Testis (tissue), 5 donors: ENCODE results near the gene ABCA13. TPM values are rescaled to one million over a fixed set of nuclear protein-coding genes. Genes with fewer than 3 reads are reported as not detected.

Experiments
- DNase-seq: peaks from one replicate; pipeline ENCODE4 v3.0.0-alpha.2; 2019
- H3K27ac ChIP-seq, 2 donors: fragments of 200-600 bp; sonication (generic); one replicate each; pipeline ENCODE4 v1.5.1; 2019
- H3K27me3 ChIP-seq: fragments of 200-600 bp; sonication (generic); one replicate; pipeline ENCODE4 v1.5.1; 2019
- H3K36me3 ChIP-seq: fragments of 200-600 bp; sonication (generic); one replicate; pipeline ENCODE4 v1.5.1; 2017; ENCODE audit warnings: low read depth; ENCODE audit errors: missing control alignments
- H3K4me1 ChIP-seq: fragments of 200-600 bp; sonication (generic); one replicate; pipeline ENCODE4 v1.5.1; 2019
- H3K4me3 ChIP-seq, 2 donors: fragments of 200-600 bp; sonication (generic); one replicate each; pipeline ENCODE4 v1.5.1; 2017 to 2019
- H3K9me3 ChIP-seq: fragments of 200-600 bp; sonication (generic); one replicate; pipeline ENCODE4 v1.5.1; 2017
- POLR2A ChIP-seq: fragments of 450-650 bp; IDR thresholded peaks from one replicate; pipeline ENCODE4 v1.6.1; 2017; ENCODE audit warnings: antibody characterized with exemption, mild to moderate bottlenecking, moderate library complexity
- WGBS, 2 donors: methylation state at CpG; one replicate each; pipeline ENCODE4 v1.1.5; 2018; 5-methylcytosine and 5-hydroxymethylcytosine counted together
- intact Hi-C: fragments of 100-400 bp; cut with DNase I; formaldehyde crosslinking; loops from one replicate; pipeline ENCODE4 v1.15.1; 2023; ENCODE audit warnings: low total_unique reads
- long read RNA-seq, 2 donors: transcript quantifications; one replicate each; lab custom pipeline, GENCODE V29; 2026
- polyA plus RNA-seq: library from polyadenylated mRNA; stranded (reverse); fragments of 350-450 nt; fragmentation: Illumina TruSeq; extraction: RNeasy Lipid Tissue Mini Kit (QIAGEN cat#74804); gene quantifications from one replicate; pipeline ENCODE4 v1.2.3, GENCODE V29; 2014; ENCODE audit warnings: low read depth, low replicate concordance; ENCODE audit not compliant: insufficient read depth
- total RNA-seq, 2 donors: library from RNA; depleted of rRNA; stranded (reverse); fragments of >200 nt; gene quantifications; one replicate each; pipeline ENCODE4 v1.2.3, GENCODE V29; 2016
- TF ChIP-seq, protein P1 (sequence below), 3 experiments: fragments of 450-650 bp in 2 of 3; fragments of 200-600 bp in 1 of 3; sonication (generic) in 1 of 3; IDR thresholded peaks; one replicate each; pipeline ENCODE4 v1.5.1; 2016 to 2019; ENCODE audit warnings: antibody characterized with exemption in 3 of 3, mild to moderate bottlenecking in 2 of 3, moderate library complexity in 1 of 3

ABCA13 gene, protein sequence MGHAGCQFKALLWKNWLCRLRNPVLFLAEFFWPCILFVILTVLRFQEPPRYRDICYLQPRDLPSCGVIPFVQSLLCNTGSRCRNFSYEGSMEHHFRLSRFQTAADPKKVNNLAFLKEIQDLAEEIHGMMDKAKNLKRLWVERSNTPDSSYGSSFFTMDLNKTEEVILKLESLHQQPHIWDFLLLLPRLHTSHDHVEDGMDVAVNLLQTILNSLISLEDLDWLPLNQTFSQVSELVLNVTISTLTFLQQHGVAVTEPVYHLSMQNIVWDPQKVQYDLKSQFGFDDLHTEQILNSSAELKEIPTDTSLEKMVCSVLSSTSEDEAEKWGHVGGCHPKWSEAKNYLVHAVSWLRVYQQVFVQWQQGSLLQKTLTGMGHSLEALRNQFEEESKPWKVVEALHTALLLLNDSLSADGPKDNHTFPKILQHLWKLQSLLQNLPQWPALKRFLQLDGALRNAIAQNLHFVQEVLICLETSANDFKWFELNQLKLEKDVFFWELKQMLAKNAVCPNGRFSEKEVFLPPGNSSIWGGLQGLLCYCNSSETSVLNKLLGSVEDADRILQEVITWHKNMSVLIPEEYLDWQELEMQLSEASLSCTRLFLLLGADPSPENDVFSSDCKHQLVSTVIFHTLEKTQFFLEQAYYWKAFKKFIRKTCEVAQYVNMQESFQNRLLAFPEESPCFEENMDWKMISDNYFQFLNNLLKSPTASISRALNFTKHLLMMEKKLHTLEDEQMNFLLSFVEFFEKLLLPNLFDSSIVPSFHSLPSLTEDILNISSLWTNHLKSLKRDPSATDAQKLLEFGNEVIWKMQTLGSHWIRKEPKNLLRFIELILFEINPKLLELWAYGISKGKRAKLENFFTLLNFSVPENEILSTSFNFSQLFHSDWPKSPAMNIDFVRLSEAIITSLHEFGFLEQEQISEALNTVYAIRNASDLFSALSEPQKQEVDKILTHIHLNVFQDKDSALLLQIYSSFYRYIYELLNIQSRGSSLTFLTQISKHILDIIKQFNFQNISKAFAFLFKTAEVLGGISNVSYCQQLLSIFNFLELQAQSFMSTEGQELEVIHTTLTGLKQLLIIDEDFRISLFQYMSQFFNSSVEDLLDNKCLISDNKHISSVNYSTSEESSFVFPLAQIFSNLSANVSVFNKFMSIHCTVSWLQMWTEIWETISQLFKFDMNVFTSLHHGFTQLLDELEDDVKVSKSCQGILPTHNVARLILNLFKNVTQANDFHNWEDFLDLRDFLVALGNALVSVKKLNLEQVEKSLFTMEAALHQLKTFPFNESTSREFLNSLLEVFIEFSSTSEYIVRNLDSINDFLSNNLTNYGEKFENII (N-terminal part only)
- total RNA-seq, result 1 to 10 TPM; 4.3 to 7.3 TPM
- 3.5 TPM for polyA plus RNA-seq
- long read RNA-seq, donor 1, result 0 reads
- long read RNA-seq, donor 2, result 0 reads

DNA sequence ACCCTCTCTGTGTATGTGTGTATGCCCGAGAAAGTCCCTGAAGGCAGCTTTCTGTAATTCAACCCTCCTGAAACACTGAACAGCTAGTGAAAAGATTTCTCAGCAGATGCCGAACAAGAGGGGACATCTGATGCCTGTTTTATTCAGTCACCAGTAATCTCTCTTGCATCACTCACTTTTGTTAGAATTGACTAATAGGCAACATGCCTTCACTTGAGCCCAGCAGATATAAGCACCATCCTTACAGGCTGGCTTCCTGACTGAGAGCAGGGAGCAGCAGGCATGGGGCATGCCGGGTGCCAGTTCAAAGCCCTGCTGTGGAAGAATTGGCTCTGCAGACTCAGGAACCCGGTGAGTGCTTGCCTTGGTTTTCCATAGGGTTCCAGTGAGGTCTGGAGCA is at the start of gene ABCA13:
ABCA13 (plus strand) TSS at position 257 of the 400 bp plus-strand sequence; CDS start at position 283, 26 bp downstream.
- Histone ChIP-seq H3K4me1 (no peaks in the 10 kb centered on the region), H3K4me3 (no peak within 1 kb of the TSS), H3K27me3 (no peaks in the 10 kb centered on the region), H3K36me3 (no peaks in the 10 kb centered on the region), H3K9me3 (no peaks in the 10 kb centered on the region), H3K27ac (no peak within 1 kb of the TSS)
- intact Hi-C loops, result no loop called here
- no peak for TF ChIP-seq POLR2A
- TF ChIP-seq, protein P1, sequence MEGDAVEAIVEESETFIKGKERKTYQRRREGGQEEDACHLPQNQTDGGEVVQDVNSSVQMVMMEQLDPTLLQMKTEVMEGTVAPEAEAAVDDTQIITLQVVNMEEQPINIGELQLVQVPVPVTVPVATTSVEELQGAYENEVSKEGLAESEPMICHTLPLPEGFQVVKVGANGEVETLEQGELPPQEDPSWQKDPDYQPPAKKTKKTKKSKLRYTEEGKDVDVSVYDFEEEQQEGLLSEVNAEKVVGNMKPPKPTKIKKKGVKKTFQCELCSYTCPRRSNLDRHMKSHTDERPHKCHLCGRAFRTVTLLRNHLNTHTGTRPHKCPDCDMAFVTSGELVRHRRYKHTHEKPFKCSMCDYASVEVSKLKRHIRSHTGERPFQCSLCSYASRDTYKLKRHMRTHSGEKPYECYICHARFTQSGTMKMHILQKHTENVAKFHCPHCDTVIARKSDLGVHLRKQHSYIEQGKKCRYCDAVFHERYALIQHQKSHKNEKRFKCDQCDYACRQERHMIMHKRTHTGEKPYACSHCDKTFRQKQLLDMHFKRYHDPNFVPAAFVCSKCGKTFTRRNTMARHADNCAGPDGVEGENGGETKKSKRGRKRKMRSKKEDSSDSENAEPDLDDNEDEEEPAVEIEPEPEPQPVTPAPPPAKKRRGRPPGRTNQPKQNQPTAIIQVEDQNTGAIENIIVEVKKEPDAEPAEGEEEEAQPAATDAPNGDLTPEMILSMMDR (IDR thresholded peaks at IDR 0.05), result no peak
- no peak for DNase-seq
- 82 to 91% methylated on average over 4 of the region's 4 CpGs for WGBS, 2 donors

DNA sequence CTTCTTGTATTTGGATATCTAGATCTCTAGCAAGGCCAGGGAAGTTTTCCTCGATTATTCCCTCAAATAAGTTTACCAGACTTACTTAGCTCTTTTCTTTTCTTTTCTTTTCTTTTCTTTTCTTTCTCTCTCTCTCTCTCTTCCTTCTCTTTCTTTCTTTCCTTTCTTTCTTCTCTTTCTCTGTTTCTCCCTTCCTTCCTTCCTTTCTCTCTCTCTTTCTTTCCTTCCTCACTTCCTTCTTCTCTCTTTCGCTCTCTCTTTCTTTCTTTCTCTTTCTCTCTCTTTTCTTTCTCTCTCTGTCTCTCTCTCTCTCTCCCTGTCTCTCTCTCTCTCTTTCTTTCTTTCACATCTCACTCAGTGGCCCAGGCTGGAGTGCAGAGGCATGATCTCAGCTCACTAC is 45.2 kb upstream of the ABCA13 start:
- Histone ChIP-seq H3K27ac (no peak overlapping the region), H3K36me3 (no peaks in the 10 kb centered on the region), H3K4me1 (no peaks in the 10 kb centered on the region), H3K4me3 (no peak overlapping the region), H3K27me3 (no peaks in the 10 kb centered on the region), H3K9me3 (no peaks in the 10 kb centered on the region)
- no peak for TF ChIP-seq POLR2A
- TF ChIP-seq, protein P1 (IDR thresholded peaks at IDR 0.05), result no peak
- 93 to 94% methylated on average over 2 of the region's 2 CpGs for WGBS, 2 donors
- no peak for DNase-seq
- intact Hi-C loops, result no loop called here

DNA sequence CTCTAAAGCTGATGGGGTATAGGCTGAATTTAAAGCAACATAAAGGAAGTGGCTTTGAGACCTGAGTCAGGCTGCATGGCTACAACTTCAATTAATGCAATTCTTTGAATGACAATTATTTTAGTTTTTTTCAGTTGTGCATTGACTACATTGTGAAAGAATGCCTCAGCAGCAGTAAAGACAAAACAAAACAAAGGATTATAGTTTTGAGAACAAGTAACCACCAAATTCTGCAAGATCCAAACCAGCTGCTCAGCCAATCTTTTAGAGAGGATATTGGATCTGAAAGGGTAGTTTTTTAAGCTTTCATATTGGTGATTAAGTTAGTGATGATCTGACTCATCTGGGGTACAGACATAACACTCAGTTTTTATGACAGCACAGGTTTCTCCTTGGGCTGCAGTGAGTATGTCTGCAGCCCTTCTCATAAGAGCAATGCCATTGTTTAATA is 40.6 kb upstream of the ABCA13 start:
- Histone ChIP-seq H3K4me3 (no peak overlapping the region), H3K4me1 (no peaks in the 10 kb centered on the region), H3K27me3 (no peaks in the 10 kb centered on the region), H3K27ac (no peak overlapping the region), H3K36me3 (no peaks in the 10 kb centered on the region), H3K9me3 (no peaks in the 10 kb centered on the region)
- intact Hi-C loops, result no loop called here
- TF ChIP-seq POLR2A, result no peak
- TF ChIP-seq, protein P1 (IDR thresholded peaks at IDR 0.05), result no peak
- DNase-seq, result no peak

DNA sequence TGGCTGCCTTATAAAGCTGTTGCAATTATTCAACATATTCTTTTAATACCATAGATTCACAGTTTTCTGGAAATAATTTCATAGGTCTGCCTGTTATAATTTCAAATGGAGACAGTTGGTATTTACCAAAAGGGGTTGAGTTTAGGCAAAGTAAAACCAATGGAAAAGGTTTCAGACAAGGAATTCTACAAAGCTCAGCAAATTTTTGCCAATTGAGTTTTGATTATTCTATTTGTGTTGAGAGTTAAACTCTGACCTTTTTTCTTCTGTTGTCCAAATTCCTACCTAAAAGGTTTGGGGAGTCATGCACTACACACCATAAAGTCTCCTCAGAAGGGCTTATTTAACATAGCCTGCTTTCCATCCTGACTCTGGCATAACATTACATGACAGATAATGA is 38.5 kb upstream of the ABCA13 start:
- no peaks in the 10 kb centered on the region for H3K4me1 ChIP-seq
- H3K4me3 ChIP-seq, result no peak overlapping the region
- H3K9me3 ChIP-seq, result no peaks in the 10 kb centered on the region
- TF ChIP-seq POLR2A, result no peak
- TF ChIP-seq, protein P1 (IDR thresholded peaks at IDR 0.05), result no peak
- no peaks in the 10 kb centered on the region for H3K36me3 ChIP-seq
- intact Hi-C loops, result no loop called here
- no peak overlapping the region for H3K27ac ChIP-seq
- DNase-seq, result no peak
- no peaks in the 10 kb centered on the region for H3K27me3 ChIP-seq
